NB4 (cell line): ENCODE measurements around the gene ALDH9A1.

Source experiments
- DNase-seq: peaks from one replicate; pipeline ENCODE4 v3.0.0; 2010; ENCODE audit warnings: low read depth
- H3K4me3 ChIP-seq: one replicate; pipeline ENCODE4 v1.5.1; 2011; ENCODE audit warnings: mild to moderate bottlenecking, low read depth, low read length, moderate library complexity
- CTCF ChIP-seq: IDR thresholded peaks from one replicate; pipeline ENCODE4 v1.5.1; 2012; ENCODE audit warnings: low read depth, low read length
- MAX ChIP-seq: IDR thresholded peaks from 2 replicates; pipeline ENCODE4 v1.6.1; 2011; ENCODE audit warnings: low read depth, low read length
- MYC ChIP-seq: IDR thresholded peaks from 2 replicates; pipeline ENCODE4 v1.6.1; 2011; ENCODE audit warnings: low read depth, low read length
- POLR2A ChIP-seq: IDR thresholded peaks from 2 replicates; pipeline ENCODE4 v1.6.1; 2011; ENCODE audit warnings: mild to moderate bottlenecking; ENCODE audit not compliant: insufficient read length; ENCODE audit errors: extremely low read depth

Gene ALDH9A1

GRCh38 chr1:165630629-165631341, 67.6 kb downstream of the ALDH9A1 start, which contains the start of gene MGST3:
Gene MGST3 (plus strand): TSS chr1:165631234. CDS start chr1:165649848, 18,614 bp downstream.
- H3K4me3 ChIP-seq = peak within 1 kb of the TSS; percentile 81
- TF ChIP-seq POLR2A = peak; percentile 63
- no peak; the same call in 1 of the 2 replicates for TF ChIP-seq MYC
- no peak for TF ChIP-seq CTCF
- no peak; the same call in none of the 2 replicates for TF ChIP-seq MAX
- DNase-seq = peak; percentile 98

GRCh38 chr1:165629848-165630628, 68.3 kb downstream of the ALDH9A1 start:
- DNase-seq = no peak

GRCh38 chr1:165629151-165629550, 69.2 kb downstream of the ALDH9A1 start:
- H3K4me3 ChIP-seq = no peak overlapping the region
- no peak for DNase-seq
- TF ChIP-seq MAX (no peak), MYC (no peak), POLR2A (no peak)

More at GRCh38 chr1:165629848-165630628, 68.3 kb downstream of the ALDH9A1 start:
- TF ChIP-seq POLR2A (no peak), CTCF (no peak), MYC (no peak), MAX (no peak)
- peak overlapping the region; percentile 81 for H3K4me3 ChIP-seq

GRCh38 chr1:165628147-165628822, 70.1 kb downstream of the ALDH9A1 start:
- no peak for DNase-seq
- TF ChIP-seq POLR2A (no peak), CTCF (no peak), MAX (no peak), MYC (no peak)
- no peak overlapping the region for H3K4me3 ChIP-seq

- TF ChIP-seq MAX (no peak), MYC (no peak), CTCF (no peak), POLR2A (no peak)
- DNase-seq = no peak
- H3K4me3 ChIP-seq = no peak overlapping the region
These were observed 73.9 kb downstream of the ALDH9A1 start for GRCh38 chr1:165624441-165624840.
